Amygdala (tissue), 56 donors: ENCODE data around the gene TGM6.
"Not testable (repeated sequence)": the region's sequence is repeated elsewhere in the genome, so short reads cannot be mapped to it uniquely, and the experiment has no call there.

ENCODE experiments used
- DNase-seq, 56 donors: peaks; one replicate each; lab custom pipeline; 2025; lab: John Stamatoyannopoulos, UW

Gene TGM6

DNA sequence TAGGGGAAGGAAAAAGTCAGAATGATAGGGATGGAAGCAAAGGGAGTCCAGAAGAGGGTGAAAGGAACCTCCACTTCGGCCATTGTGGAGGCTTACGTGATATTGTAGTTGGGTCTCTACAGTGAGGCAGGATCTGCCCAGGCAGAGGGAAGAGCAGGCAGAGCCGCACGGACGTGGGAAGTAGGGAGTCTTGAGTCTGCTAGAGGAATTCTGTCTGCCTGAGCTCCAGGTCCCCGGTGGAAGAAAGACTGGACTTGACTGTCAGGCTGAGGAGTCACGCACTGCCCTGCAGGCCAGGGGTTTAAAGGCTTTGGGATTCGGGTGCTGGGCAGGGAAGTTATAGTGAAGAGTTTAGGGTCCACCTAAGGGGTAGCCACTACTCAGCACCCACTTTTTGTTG, 16.4 kb downstream of the TGM6 start:
- no peak for DNase-seq

DNA sequence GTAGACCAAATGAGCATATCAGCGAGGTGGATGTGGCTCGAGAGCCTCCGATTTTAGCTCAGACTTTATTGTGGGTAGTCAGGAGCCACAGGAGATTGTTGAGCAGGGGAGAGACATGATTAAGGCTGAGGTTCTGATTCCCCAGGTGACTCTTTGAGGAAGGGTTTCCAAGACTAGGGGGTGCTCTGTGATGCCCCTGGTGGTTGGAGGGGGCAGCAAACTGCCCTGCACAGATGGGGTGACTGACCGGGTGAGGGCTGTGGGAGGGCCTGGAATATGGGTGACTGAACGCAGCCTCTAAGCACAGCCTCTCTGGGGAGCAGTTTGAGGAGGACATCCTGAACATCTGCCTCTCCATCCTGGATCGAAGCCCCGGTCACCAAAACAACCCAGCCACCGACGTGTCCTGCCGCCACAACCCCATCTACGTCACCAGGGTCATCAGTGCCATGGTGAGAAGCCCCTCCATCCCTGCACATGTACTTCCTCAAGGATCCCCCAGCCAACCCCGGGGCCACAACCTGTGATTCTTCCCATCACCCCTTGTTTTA, 17.0 kb downstream of the TGM6 start:
- no peak for DNase-seq

DNA sequence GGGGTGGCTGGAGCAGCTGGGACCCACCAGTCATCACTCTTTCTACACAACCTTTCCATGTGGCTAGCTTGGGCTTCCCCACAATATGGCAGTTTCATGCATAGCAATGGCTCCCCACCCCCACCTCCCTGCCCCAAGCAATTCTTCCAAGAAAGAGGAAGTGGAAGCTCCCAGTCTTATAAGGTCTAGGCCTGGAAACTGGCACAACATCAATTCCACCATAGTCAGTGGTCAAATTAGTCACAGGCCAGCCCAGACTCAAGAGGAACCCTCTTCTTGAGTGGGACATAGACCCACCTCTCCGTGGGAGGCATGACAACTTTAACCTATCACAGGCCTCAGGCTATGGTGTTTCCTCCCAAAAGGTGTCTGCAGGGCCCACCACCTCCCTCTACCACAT, 17.7 kb downstream of the TGM6 start:
- DNase-seq: no peak

DNA sequence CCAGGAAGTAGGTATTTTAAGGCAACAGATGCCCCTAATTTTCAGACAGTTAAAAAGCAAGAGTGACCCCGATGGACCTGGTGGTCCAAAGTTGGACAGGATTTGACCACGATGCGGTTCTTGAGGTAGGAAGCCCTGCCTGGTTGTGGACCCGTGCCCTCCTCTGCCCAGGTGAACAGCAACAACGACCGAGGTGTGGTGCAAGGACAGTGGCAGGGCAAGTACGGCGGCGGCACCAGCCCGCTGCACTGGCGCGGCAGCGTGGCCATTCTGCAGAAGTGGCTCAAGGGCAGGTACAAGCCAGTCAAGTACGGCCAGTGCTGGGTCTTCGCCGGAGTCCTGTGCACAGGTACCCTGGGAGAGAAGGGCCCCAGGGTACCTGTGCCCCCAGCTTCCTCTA, 18.7 kb downstream of the TGM6 start:
- no peak for DNase-seq

DNA sequence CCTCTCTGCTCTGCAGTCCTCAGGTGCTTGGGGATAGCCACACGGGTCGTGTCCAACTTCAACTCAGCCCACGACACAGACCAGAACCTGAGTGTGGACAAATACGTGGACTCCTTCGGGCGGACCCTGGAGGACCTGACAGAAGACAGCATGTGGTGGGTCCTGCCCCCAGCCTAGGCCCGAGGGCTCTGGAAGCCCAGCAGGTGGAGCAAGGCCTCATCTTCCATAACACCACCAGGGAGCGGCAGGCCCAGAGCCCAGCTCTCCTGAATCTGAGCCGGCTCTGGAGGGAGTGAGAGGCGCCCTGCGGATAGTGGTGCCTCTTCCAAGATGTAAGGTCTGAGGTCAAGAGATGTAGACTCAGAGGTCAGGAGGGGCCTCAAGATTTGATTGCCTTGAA, 19.6 kb downstream of the TGM6 start:
- DNase-seq: no peak

DNA sequence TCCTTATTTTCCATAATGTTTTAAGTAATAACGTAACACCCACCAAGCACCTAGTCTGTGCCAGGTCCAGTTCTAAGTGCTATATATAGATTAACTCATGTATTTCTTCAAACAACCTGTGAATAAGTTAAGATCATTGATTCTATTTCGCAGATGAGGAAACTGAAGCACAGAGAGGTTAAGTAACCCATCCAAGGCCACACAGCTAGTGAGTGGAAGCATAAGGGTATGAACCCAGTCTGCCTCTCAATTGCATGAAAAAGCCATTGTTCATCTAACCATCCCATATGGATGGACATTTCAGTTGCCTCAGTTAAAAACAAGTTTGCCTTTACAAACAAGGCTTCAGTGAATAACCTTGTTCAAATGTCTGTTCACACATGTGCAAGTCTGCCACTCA, 20.8 kb downstream of the TGM6 start:
- DNase-seq: no peak

DNA sequence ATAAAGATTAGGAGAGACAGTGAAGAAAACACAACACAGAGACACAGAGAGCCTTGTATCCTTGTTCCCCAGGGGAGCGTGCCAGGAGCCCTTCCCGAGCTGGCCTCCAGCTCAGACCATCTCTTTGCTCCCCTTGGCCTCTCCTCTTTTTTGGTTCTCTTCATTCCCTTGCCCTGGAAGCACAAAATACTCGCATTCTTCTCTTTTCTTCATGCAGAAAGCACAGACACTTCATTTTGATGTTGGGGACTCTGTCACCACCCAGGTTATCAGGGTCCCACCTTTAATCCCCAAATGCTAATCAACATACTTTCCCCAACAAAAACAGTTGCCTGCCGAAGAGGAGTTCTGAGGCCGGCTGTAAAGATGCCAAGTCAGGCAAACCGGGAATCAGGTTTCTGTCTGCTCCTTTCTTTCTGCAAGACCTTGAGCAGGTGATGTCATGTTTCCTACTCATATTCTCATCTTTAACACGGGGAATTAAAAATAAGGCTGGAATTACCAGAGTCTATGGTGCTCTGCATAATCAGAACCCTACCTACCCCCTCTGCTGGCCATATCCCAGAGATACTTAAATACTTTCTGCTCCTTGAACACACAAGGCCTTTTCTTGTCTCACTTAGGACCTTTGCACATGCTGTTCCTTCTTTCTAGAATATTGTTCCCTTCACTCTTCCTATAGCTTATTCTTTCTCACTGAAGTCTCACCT, 21.7 kb downstream of the TGM6 start:
- no peak for DNase-seq

DNA sequence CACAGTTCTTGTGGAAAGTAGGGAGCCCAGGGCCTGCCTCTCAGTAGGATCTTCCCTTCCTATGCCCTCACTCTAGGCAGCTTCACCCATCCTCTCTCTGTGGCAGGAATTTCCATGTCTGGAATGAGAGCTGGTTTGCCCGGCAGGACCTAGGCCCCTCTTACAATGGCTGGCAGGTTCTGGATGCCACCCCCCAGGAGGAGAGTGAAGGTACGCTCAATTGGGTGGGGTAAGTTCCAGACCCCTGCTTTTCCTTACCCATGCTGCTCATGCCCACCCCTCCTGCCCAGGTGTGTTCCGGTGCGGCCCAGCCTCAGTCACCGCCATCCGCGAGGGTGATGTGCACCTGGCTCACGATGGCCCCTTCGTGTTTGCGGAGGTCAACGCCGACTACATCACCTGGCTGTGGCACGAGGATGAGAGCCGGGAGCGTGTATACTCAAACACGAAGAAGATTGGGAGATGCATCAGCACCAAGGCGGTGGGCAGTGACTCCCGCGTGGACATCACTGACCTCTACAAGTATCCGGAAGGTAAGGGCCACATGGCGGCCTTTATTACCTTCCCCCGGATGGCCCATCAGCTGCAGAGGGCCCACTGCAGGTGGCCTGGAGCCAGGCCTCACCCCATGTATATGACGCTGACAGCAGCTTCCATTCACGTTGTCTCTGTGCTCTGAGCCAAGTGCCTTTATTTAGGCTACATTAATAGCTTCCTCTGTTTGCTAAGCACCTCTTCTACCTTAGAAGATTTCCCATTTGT, 22.8 kb downstream of the TGM6 start:
- no peak for DNase-seq

DNA sequence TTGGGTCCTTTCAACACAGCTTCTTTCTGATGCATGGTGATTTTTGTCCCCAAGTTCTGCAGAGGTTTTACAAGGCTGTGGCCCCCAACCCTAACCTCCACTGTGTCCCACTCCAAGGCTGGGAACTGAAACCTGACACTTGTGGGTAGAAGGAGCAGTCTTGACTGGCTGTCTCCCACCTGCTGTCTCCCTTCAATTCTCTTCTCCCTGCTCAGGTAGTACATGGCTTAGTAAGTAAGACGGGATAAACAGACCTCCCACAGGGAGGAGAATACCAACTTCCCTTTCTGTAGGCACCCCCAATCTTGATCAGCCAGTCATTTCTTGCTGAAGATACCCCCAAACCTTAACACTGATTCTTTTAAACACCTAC, 25.0 kb downstream of the TGM6 start:
- no peak for DNase-seq

DNA sequence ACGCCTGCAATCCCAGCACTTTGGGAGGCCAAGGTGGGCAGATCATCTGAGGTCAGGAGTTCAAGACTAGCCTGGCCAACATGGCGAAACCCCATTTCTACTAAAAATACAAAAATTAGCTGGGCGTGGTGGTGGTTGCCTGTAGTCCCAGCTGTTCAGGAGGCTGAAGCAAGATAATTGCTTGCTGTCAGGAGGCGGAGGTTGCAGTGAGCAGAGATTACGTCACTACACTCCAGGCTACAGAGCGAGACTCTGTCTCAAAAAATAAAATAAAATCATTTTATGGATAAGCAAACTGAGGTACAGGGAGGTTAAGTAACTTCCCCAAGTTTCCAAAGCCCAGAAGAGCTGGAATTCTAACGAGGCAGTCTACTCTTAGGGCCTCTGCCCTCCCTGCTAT, 26.7 kb downstream of the TGM6 start:
- not testable (repeated sequence) for DNase-seq

DNA sequence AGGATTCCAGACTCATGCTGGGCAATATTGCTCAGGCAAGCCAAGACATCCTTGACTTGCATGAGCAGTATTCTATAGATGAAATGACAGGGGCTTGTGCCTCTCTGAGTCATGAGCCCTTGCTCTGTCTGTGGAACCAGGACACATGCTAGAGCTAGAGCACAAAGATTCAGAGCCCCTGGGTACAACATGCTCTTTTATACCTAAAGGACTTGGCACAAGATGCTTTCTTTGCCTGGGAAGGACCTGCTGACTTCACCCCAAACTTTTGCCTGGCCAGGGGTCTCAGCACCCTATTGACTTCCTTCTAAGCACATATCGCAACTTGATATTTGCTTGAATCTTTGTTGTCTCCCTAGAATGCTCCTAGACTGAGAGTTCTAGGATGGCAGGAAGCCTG, 27.4 kb downstream of the TGM6 start:
- DNase-seq: no peak

DNA sequence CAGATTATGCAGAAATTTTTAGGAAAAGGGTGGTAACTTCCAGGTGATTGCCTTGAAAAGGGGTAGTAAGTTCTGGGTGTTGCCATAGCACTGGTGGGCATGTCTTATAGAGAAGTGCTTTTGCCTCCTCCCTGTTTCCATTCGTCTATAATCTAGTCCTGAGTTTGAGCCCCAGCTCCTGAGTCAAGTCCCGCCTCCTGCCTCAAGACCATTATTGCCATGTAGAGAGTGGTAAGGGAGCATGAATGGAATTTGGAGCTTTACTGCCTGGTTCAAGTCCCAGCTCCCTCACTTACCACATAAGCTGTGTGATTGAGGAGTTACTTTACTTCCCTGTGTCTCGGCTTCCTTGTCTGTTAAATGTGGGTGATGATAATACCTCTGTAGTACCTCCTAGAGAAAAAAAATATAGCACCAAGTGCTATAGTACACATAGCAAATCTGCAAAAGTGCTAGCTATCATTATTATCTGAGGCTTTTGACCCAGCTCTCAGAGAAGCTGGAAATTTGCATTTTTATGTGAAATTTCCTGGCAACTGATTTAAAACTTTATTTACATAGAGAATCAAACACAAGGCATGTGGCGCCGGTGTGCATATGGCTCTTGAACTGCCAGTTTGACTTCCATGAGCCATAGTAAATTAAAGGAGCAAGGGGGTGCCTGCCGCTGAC, 36.0 kb downstream of the TGM6 start:
- DNase-seq: no peak

DNA sequence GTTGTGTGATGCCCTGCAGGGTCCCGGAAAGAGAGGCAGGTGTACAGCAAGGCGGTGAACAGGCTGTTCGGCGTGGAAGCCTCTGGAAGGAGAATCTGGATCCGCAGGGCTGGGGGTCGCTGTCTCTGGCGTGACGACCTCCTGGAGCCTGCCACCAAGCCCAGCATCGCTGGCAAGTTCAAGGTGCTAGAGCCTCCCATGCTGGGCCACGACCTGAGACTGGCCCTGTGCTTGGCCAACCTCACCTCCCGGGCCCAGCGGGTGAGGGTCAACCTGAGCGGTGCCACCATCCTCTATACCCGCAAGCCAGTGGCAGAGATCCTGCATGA, 36.5 kb downstream of the TGM6 start:
- no peak for DNase-seq

DNA sequence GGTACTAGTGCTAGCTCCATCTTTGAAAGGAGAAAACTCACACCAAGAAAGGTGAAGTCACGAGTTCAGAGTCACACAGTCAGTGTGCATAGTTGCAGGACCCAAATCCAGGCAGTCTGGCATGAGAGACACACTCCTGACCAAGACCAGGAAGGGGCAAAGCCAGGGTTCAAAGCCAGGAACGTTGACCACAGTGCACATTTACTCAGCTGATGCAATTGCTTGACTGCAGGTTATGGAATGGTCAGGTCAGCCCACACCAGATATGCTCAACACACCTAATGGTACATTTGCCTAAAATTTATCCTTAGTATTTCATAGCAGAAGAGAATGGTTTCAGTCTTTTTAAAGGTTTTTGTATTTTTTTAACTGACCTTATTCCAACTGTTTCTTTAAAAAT, 37.7 kb downstream of the TGM6 start:
- no peak for DNase-seq

DNA sequence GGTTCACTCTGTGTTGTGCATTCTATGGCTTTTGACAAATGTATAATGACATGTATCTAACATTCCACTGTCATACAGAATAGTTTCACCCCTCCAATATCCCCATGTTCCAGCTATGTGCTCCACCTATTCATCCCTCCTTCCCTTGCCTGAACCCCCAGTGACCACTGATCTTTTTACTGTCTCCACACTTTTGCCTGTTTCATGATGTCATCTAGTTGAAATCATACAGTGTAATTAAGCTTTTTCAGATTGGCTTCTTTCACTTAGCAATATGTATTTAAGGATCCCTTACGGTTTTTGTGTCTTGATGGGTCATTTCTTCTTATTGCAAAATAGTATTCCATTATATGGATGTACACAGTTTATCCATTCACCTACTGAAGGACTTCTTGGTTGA, 39.8 kb downstream of the TGM6 start:
- no peak for DNase-seq

DNA sequence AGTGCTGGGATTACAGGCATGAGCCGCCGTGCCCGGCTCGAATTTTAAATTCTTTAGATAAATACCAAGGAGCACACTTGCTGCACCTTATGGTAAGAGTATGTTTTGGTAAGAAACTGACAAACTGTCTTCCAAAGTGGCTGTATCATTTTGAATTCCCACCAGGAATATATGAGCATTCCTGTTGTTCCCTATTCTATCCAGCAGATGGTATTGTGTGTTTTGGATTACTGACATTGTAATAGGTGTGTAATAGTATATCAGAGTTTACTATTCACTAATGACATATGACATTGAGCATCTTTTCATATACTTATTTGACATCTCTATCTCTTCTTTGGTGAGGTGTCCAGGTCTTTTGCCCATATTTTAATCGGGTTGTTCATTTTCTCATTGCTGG, 40.5 kb downstream of the TGM6 start:
- no peak for DNase-seq

DNA sequence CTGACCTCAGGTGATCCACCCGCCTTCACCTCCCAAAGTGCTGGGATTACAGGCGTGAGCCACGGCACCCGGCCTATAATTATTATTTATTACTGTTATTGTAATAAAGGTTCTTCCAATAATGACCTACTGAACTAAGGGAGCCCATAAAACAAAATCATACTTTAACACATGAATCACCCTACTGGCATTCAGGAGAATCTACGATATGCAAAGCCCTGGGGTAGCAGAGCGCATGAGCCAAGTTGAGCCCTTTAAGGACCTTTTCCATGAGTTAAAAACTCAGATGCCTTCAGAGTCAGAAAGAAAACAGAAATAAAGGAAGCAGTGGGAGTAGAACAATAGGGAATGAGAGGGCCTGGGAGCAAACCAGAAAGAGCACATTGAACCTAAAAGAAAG, 48.4 kb downstream of the TGM6 start:
- no peak for DNase-seq

DNA sequence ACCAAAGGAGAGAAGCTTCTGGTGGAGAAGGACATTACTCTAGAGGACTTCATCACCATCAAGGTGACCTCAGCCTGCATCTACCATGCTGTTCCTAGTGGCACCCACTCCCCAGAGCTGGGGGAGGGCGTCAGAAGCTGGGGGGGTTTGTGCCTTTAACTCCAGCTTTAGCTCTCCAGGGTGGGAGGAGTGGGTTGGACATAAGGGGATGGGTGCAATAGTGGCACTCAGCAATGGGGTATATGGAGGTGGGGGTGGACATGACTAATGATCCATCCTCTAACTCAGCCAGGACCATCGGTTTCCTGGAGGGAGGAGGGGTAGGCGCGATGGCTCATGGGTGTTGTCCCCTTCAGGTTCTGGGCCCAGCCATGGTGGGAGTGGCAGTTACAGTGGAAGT, 49.8 kb downstream of the TGM6 start:
- DNase-seq: no peak

DNA sequence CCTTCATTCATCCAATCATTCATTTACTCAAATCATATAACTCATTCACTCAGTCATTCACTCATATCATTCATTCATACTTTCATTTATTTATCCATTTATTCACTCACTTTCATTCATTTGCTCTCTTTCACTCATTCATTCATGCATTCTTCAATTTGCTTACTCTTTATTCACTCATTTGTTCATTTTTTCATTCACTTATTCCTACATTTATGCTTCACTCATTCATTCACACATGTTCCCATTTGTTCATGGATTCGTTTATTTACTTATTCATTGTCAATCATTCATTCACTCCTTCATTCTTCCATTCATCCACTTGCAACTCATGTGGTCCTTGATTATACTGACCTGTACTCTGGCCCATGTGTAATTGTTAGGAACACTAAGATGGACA, 50.5 kb downstream of the TGM6 start:
- DNase-seq: no peak

DNA sequence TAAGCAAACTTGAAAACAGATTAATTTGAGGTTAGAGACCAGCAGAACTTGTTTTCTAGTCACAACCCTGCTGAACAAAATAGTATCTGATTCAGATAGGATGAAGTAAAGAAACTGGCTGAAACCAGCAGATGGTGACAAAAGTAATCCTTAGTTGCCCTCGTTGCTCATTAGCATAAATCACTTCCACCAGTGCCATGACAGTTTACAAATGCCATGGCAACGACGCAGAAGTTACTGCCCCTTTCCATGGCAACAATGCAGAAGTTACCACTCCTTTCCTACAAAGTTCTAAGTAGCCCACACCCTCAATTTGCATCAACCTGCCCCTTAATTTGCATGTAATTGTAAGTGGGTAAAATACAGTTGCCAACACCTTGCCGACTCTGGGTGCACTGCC, 66.1 kb downstream of the TGM6 start:
- DNase-seq: no peak

DNA sequence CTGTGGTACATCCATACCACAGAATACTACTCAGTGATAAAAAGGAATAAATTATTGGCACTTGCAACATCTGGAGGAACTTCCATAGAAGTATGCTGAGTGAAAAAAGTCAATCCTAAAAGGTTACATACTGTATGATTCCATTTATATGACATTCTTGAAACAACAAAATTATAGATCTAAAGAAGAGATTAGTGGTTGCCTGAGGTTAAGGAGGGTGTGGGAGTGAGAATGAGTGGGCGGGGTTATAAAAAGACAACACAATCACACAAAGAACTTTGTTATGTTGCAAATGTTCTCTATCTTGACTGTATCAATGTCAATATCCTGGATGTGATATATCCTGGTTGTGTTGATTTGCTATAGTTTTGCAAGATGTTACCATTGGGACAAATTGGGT, 68.7 kb downstream of the TGM6 start:
- DNase-seq: no peak

DNA sequence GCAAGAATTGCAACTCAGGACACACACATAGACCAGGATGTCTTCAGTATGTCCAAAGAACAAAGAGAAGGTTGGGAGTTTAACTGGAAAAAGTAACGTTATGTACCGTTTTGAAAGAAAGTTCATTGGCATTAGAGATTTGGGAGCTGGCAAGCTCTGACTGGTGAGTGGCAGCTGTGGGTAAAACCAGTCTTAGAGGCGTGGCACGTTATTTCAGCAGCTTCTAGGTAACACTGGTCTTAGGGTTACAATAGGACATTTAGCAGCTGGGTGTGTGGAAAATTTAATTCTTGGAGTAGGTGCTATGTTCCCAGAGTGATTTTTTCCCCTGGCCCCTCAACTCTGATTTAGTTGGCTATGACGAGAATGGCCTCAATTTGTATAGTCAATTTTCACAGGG, 70.7 kb downstream of the TGM6 start:
- no peak for DNase-seq
